ENCODE data around the gene C1QTNF5.

The C1QTNF5 gene

DNA sequence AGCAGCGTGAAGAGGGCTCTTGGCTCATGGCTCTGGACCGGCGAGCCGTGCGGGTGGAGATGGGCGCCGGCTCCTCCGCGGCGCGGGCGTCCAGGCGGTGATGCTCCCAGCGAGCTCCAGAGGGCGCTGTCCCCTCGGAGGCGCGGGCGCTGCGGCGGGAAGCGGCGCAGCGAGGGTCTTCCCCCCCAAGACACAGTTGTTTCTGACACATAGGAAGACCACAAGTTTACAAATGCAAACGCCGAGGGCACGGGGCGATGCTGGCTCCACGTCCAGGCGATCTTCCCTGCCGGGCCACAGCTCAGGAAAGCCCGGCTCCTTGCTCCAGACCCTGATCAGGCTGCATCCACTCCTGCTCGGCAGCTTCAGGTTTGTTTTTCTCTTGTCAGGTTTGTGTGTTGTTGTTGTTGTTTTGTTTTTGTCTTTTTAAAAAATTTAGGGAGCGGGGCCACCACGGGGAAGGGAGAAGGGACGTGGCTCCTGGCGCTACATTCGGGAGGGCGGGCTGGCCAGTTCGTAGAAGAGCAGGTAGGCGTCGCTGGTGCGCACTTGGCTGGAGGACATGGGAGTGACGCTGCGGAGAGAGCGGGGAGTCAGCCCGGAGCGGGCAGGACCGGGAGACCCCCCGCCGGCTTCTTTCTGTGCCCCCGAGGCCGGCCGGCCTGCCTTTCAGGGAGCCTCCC is 15.8 kb upstream of the C1QTNF5 start:
- TF ChIP-seq, protein P1, sequence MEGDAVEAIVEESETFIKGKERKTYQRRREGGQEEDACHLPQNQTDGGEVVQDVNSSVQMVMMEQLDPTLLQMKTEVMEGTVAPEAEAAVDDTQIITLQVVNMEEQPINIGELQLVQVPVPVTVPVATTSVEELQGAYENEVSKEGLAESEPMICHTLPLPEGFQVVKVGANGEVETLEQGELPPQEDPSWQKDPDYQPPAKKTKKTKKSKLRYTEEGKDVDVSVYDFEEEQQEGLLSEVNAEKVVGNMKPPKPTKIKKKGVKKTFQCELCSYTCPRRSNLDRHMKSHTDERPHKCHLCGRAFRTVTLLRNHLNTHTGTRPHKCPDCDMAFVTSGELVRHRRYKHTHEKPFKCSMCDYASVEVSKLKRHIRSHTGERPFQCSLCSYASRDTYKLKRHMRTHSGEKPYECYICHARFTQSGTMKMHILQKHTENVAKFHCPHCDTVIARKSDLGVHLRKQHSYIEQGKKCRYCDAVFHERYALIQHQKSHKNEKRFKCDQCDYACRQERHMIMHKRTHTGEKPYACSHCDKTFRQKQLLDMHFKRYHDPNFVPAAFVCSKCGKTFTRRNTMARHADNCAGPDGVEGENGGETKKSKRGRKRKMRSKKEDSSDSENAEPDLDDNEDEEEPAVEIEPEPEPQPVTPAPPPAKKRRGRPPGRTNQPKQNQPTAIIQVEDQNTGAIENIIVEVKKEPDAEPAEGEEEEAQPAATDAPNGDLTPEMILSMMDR (IDR thresholded peaks at IDR 0.05; ENCODE audit: insufficient read depth, low read depth, low read length, missing control alignments) = peak; percentile 96
- peak overlapping the region; percentile 45 for H3K4me3 ChIP-seq (ENCODE audit: low read depth, low read length)
- peak; percentile 70 for DNase-seq (ENCODE audit: low read depth)

DNA sequence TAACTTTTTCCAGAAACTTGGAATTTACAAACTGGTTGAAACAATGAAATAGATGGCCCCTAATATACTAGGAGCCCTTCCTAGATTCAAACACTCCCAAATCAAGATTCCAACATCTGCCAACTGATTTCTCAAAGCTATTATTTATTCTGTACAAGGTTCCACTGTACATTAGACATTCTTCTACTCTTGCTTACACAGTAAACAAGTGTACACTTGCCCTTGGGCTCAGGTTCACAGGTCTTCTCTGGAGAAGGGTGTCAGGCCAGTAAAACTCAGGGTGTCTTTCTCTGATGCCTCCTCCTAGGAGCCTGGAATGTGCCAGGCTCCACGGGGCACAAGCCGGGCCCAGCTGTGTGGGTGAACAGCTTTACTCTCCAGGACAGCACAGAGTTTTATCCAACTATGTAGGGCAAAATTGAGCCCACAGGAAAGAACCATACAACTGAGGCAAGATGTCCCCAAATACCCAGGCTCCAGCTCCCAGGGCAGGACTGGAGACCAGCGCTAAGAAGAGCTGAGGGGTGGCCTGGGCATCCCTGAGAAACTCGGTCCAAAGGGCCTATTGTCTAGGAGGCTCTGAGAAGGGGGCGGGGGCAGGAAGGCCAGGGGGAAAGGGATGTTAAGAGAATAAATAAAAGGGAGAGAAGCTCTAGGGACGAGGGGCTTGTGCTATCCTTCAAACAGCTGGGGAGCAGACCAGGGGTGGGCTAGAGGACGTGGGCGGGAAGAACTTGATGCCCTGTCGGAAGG is 14.6 kb upstream of the C1QTNF5 start:
- TF ChIP-seq, protein P1 (IDR thresholded peaks at IDR 0.05; ENCODE audit: insufficient read depth, low read depth, low read length, missing control alignments) = no peak
- H3K4me3 ChIP-seq (ENCODE audit: low read depth, low read length) = no peak overlapping the region
- no peak for DNase-seq (ENCODE audit: low read depth)

GRCh38 chr11:119352857-119353260 is 12.2 kb upstream of the C1QTNF5 start:
- H3K4me3 ChIP-seq (ENCODE audit: low read depth, low read length) = no peak overlapping the region
- no peak for DNase-seq (ENCODE audit: low read depth)
- TF ChIP-seq, protein P1 (IDR thresholded peaks at IDR 0.05; ENCODE audit: insufficient read depth, low read depth, low read length, missing control alignments) = no peak

DNA sequence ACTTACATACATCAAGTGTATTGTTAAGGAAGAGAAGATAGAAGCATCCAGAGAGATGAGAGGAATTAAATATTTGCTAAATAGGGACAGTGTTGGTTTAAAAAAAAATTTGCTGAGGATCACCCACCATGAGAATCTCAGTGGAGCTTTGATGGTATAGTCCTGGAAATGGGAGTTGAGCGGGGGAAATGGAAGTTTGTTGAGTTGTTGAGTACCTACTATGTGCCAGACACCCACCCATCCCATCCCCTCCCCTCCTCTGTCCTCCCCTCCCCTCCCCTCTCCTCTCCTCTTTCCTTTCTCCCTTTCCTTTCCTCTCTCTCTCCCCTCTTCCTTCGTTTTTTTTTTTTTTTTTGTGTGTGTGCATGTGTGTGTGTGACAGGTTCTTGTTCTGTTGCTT is 10.5 kb upstream of the C1QTNF5 start:
- DNase-seq (ENCODE audit: low read depth) = no peak
- H3K4me3 ChIP-seq (ENCODE audit: low read depth, low read length) = no peak overlapping the region
- TF ChIP-seq, protein P1 (IDR thresholded peaks at IDR 0.05; ENCODE audit: insufficient read depth, low read depth, low read length, missing control alignments) = no peak

- TF ChIP-seq, protein P1 (IDR thresholded peaks at IDR 0.05; ENCODE audit: insufficient read depth, low read depth, low read length, missing control alignments) = no peak
- no peak for DNase-seq (ENCODE audit: low read depth)
- no peak overlapping the region for H3K4me3 ChIP-seq (ENCODE audit: low read depth, low read length)
Measured at GRCh38 chr11:119350302-119350701, 9.6 kb upstream of the C1QTNF5 start.

- TF ChIP-seq, protein P1 (IDR thresholded peaks at IDR 0.05; ENCODE audit: insufficient read depth, low read depth, low read length, missing control alignments) = no peak
- no peak for DNase-seq (ENCODE audit: low read depth)
- H3K4me3 ChIP-seq (ENCODE audit: low read depth, low read length) = no peak overlapping the region
Measured at GRCh38 chr11:119347940-119348605, 7.4 kb upstream of the C1QTNF5 start.

Measured in GM12865 (cell line).